Type B pancreatic cell (in vitro differentiated cells): ENCODE results near the gene MON2. TPM values are rescaled to one million over a fixed set of nuclear protein-coding genes. Genes with fewer than 3 reads are reported as not detected.
A peak's percentile ranks its signal among the peaks of the same experiment; 100 is the strongest.

Experiments
- DNase-seq: peaks from one replicate; pipeline ENCODE4 v3.0.0; 2021; ENCODE audit warnings: mixed read lengths; ENCODE audit not compliant: unreplicated experiment; ENCODE audit errors: extremely low spot score
- H3K27ac Mint-ChIP-seq: 2 replicates; pipeline ENCODE4 v1.8.0; 2021; ENCODE audit warnings: mild to moderate bottlenecking, mixed read lengths
- H3K27me3 Mint-ChIP-seq: 2 replicates; pipeline ENCODE4 v1.8.0; 2021; ENCODE audit warnings: mixed read lengths
- H3K36me3 Mint-ChIP-seq: 2 replicates; pipeline ENCODE4 v1.8.0; 2021; ENCODE audit warnings: mixed read lengths
- H3K4me1 Mint-ChIP-seq: one replicate; pipeline ENCODE4 v1.8.0; 2021; ENCODE audit warnings: mixed read lengths; ENCODE audit not compliant: unreplicated experiment
- H3K4me3 Mint-ChIP-seq: 2 replicates; pipeline ENCODE4 v1.8.0; 2021; ENCODE audit warnings: mild to moderate bottlenecking, mixed read lengths
- H3K9me3 Mint-ChIP-seq: 2 replicates; pipeline ENCODE4 v1.8.0; 2021; ENCODE audit warnings: mixed read lengths
- total RNA-seq: library from RNA; stranded (reverse); gene quantifications from 2 replicates; pipeline ENCODE4 v1.2.1, GENCODE V29; 2021; ENCODE audit warnings: low replicate concordance
- TF ChIP-seq, protein P1 (sequence below): fragments of 200-600 bp; sonication (generic); conservative IDR thresholded peaks from 2 replicates; pipeline ENCODE4 v1.5.0; 2021; ENCODE audit warnings: antibody characterized with exemption, mild to moderate bottlenecking

Gene MON2
- total RNA-seq, 1 donor from 2014 or later = 47.4 TPM

DNA sequence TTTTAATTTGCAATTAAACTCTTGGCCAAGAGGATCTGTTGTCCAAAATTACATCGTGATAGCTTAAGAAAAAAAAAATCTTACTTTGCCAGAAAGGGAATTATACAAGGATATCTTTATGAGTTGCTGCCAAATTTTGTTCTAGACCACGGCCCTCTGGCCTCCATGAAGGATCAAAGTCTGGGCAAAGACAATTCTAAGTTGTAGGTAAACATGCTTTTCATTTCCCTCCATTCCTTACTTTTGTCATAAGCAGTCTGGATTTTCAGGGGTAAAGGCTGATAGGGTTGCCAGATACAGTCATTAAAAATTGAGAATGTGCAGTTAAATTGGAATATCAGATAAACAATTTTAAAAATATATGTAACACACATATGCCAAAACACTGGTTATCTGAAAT, 135.1 kb downstream of the MON2 start:
- TF ChIP-seq, protein P1, sequence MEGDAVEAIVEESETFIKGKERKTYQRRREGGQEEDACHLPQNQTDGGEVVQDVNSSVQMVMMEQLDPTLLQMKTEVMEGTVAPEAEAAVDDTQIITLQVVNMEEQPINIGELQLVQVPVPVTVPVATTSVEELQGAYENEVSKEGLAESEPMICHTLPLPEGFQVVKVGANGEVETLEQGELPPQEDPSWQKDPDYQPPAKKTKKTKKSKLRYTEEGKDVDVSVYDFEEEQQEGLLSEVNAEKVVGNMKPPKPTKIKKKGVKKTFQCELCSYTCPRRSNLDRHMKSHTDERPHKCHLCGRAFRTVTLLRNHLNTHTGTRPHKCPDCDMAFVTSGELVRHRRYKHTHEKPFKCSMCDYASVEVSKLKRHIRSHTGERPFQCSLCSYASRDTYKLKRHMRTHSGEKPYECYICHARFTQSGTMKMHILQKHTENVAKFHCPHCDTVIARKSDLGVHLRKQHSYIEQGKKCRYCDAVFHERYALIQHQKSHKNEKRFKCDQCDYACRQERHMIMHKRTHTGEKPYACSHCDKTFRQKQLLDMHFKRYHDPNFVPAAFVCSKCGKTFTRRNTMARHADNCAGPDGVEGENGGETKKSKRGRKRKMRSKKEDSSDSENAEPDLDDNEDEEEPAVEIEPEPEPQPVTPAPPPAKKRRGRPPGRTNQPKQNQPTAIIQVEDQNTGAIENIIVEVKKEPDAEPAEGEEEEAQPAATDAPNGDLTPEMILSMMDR = no peak
- Mint-ChIP-seq H3K4me1 (peaks cover 22% of the 10 kb centered on the region), H3K9me3 (no peaks in the 10 kb centered on the region), H3K27ac (peak overlapping the region; percentile 100), H3K4me3 (peak overlapping the region; percentile 72), H3K36me3 (peaks cover 12% of the 10 kb centered on the region), H3K27me3 (no peaks in the 10 kb centered on the region)
- DNase-seq = no peak

- Mint-ChIP-seq H3K9me3 (no peaks in the 10 kb centered on the region), H3K36me3 (peaks cover 7% of the 10 kb centered on the region), H3K4me1 (peaks cover 25% of the 10 kb centered on the region), H3K27me3 (no peaks in the 10 kb centered on the region), H3K4me3 (peak overlapping the region; percentile 92), H3K27ac (peak overlapping the region; percentile 100)
- TF ChIP-seq, protein P1 = no peak
- peak; percentile 91 for DNase-seq
These were observed 135.8 kb downstream of the MON2 start for GRCh38 chr12:62602255-62603060.

DNA sequence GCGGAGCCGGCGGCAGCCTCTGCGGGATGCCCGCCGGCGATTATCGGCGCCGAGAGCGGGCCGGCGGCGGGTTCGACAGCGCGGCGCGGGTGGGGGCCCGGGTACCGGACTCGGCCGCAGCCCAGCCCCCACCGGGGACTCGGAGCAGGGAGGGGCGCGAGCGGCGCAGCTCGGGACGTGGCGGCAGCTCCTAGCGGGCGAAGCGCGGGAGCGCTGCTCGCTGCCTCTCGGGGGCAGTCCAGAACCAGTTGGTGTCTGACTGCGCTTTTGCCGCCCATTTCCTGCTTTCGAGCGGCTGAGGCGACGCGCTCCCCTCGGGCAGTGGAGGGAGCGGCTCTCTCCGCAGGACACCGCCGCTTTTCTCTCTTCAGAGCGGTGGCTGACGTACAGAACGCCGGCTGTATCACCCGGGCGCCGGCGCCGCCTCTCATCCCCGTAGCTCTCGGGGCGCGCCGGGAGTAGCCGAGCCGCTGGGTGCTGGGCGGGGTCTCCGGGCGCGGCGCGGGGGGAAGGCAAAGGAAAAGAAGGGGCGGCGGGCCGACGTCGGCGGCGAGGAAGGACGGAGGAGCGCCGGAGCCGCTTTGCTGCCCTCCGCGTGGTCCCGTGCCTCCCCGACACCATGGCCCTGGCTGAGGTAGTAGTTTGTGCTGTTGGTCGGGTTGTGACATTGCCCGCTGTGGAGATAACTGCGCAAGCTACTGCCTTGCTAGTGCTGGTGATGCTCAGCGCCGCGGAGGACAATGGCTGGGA, 136.6 kb downstream of the MON2 start:
- TF ChIP-seq, protein P1 = peak; percentile 72
- DNase-seq = peak; percentile 91
- Mint-ChIP-seq H3K36me3 (peaks cover 7% of the 10 kb centered on the region), H3K4me3 (peak overlapping the region; percentile 92), H3K4me1 (peaks cover 25% of the 10 kb centered on the region), H3K27me3 (no peaks in the 10 kb centered on the region), H3K9me3 (no peaks in the 10 kb centered on the region), H3K27ac (peak overlapping the region; percentile 100)

- TF ChIP-seq, protein P1 = no peak
- H3K27me3 Mint-ChIP-seq = no peaks in the 10 kb centered on the region
- peaks cover 7% of the 10 kb centered on the region for H3K36me3 Mint-ChIP-seq
These were observed 137.1 kb downstream of the MON2 start for GRCh38 chr12:62603811-62604098.

DNA sequence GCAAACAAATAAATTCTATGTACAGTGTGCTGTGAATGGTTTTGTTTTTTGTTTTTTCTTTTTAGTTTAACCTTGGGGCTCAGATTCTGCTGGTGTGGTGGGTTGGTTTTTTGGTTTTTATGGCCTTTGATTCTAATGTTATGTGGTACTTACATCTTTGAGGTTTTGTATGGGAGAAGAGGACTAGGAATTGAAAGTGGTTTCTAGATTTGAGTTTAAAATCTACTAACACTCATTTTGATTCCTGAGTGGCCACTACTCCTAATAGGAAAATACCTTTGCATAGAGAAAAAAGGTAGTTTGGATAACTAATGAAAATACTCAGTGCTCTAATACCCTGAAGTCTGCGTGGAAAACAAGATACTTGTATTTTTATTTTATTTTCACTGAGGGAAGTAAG, 137.7 kb downstream of the MON2 start:
- TF ChIP-seq, protein P1 = no peak
- no peaks in the 10 kb centered on the region for H3K9me3 Mint-ChIP-seq
- peak overlapping the region; percentile 88 for H3K27ac Mint-ChIP-seq
- H3K36me3 Mint-ChIP-seq = peaks cover 10% of the 10 kb centered on the region
- H3K4me3 Mint-ChIP-seq = peak overlapping the region; percentile 92
- H3K4me1 Mint-ChIP-seq = peaks cover 25% of the 10 kb centered on the region
- no peaks in the 10 kb centered on the region for H3K27me3 Mint-ChIP-seq
- no peak for DNase-seq

More at GRCh38 chr12:62603811-62604098, 137.1 kb downstream of the MON2 start:
- Mint-ChIP-seq H3K27ac (peak overlapping the region; percentile 88), H3K4me1 (peaks cover 25% of the 10 kb centered on the region), H3K9me3 (no peaks in the 10 kb centered on the region), H3K4me3 (peak overlapping the region; percentile 92)
- no peak for DNase-seq
